SIG-M5 treated with dmso at 0.1 percent for 504 hours (cell line): ENCODE results near the gene RTL5.

Experiments used
- DNase-seq: peaks from one replicate; lab custom pipeline; 2025; ENCODE audit not compliant: unreplicated experiment; lab: John Stamatoyannopoulos, UW

RTL5 gene

DNA sequence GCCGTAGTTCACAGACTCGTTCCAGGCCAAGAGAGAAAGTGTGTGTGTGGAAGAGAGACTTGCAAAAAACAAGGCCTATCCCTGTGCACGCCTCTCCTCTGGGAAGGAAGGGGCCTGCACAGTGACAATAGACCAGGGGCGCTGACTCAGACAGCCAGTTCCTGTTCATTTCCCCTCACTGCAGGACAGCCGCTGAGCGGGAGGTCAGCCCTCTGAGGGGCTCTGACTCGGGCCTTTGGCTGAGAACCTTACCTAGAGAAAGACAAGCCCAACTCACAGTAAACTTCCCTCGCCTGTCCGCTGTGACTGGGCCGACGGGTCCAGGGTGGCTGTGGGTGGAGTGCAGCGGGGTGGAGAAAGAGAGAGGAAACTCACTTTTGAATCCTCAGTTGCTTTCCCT is 52.1 kb downstream of the RTL5 start:
- no peak for DNase-seq

DNA sequence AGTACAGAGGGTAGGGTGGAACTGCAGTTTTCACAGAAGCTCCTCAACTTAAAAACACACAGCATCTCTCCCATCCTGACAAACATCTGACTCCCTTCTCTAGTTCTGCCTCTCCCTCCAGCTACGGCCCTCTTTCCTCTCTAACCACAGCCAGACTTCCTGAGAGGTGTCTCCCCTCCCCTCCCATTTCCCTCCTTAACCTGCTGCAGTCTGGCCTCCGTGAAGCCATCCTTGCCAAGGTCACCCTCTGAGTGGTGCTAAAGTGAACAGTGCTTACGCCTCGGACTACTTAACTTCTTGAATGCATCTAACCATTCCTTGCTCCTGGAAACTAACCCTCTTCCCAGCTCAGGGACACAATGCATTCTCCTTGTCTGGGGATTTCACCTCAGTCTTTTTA is 53.3 kb downstream of the RTL5 start:
- no peak for DNase-seq
